Pancreas (tissue), 10 donors: ENCODE results near the gene MRPL19. TPM values are rescaled to one million over a fixed set of nuclear protein-coding genes. Genes with fewer than 3 reads are reported as not detected.
"Not testable (repeated sequence)": the region's sequence is repeated elsewhere in the genome, so short reads cannot be mapped to it uniquely, and the experiment has no call there.

Source experiments
- ATAC-seq, 4 donors: fragments of 200-7000 bp; cut with Tn5 transposase; one replicate each; pipeline versions ENCODE4 v1.8.0 to v1.9.1; 2020; ENCODE audit warnings: mild to moderate bottlenecking in 4 of 4, moderate library complexity in 4 of 4
- DNase-seq, 6 donors: peaks; one replicate each; pipeline ENCODE4 v3.0.0-alpha.2; 2020
- FAIRE-seq: peaks from 2 replicates; lab custom pipeline; 2012; peaks lifted over from hg19 to GRCh38; lab: Jason Lieb, UNC
- H3K27ac ChIP-seq, 4 donors: fragments of 200-600 bp; sonication (generic); 1 replicate in 3 of 4; 2 replicates in 1 of 4; pipeline versions ENCODE4 v1.5.0 to v1.8.0; 2020
- H3K27me3 ChIP-seq, 4 donors: fragments of 200-600 bp; one replicate each; pipeline ENCODE4 v1.8.0; 2021
- H3K36me3 ChIP-seq, 3 donors: fragments of 200-600 bp; sonication (generic) in 1 of 3; one replicate each; pipeline versions ENCODE4 v1.5.0 to v1.8.0; 2020 to 2021
- H3K4me1 ChIP-seq, 3 donors: fragments of 200-600 bp; one replicate each; pipeline ENCODE4 v1.8.0; 2021
- H3K4me3 ChIP-seq, 4 donors: fragments of 200-600 bp; sonication (generic) in 2 of 4; one replicate each; pipeline versions ENCODE4 v1.5.0 to v1.8.0; 2020 to 2021
- H3K9me3 ChIP-seq, 4 donors: fragments of 200-600 bp; one replicate each; pipeline ENCODE4 v1.8.0; 2021
- CTCF ChIP-seq, 4 donors: fragments of 200-600 bp; sonication (generic) in 3 of 4; IDR thresholded peaks; one replicate each; pipeline versions ENCODE4 v1.5.0 to v1.8.0; 2021; ENCODE audit warnings: antibody characterized with exemption in 4 of 4
- WGBS, 2 donors: extraction: QIAGEN DNeasy Blood & Tissue Kit; methylation state at CpG; one replicate each; pipeline ENCODE4 v1.1.7; 2013; 5-methylcytosine and 5-hydroxymethylcytosine counted together
- intact Hi-C, 3 donors: fragments of 100-400 bp; cut with DNase I; formaldehyde crosslinking; loops; one replicate each; pipeline versions ENCODE4 v1.11.1 to v1.14.2; 2022
- polyA plus RNA-seq, 2 donors: library from polyadenylated mRNA; stranded (reverse); fragments of 200-250 nt; gene quantifications; one replicate each; pipeline ENCODE4 v1.2.3, GENCODE V29; 2013
- total RNA-seq, 6 donors: library from RNA; stranded (reverse); fragmentation: NEBNext Ultra II Directional in 4 of 6; extraction: Animal tissue kit (Norgen Biotek cat#: 25700) in 4 of 6; gene quantifications; one replicate each; pipeline versions ENCODE4 v1.2.1 to v1.2.4, GENCODE V29; 2021 to 2023
- donor health status: healthy with polysubstance abuse.
- donor health status: DM: no; HTN: no; CAD: no; lungs with moderate emphysema.
- donor health status: DM: no; HTN: no; CAD: no.
- donor health status: control.
- donor health status: control.
- donor health status: Bipolar disorder and iron deficiency.
- donor health status: DM: yes; HTN: yes; CAD: no.
- donor health status: DM: no; HTN: no; CAD: no.
- donor health status: DM: no; HTN: no; CAD: no.
- donor health status: DM: yes; HTN: yes; CAD: no.

Gene MRPL19
- total and polyA plus RNA-seq, 8 donors: 7.5 to 28.5 (median 18.8) TPM

DNA sequence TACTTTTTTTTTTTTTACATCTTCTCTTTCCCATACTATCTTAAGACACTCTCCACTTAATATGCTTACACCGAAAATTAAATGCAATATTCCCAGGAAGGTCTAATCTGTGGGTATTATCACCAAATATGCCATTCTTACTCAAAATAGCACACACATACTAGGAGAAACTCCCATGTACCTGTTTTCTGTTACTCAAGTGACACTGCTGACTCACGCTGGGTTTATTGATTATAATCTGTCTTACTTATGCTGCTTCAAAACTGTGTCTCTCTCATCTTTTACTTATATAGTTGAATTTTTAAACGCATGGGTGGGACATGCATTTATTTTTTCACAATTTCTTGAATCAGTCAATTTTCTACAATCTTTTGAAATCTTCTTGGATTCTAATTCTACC lies 29.9 kb downstream of the MRPL19 start:
- DNase-seq (no peak), FAIRE-seq (no peak), ATAC-seq (no peak)
- Histone ChIP-seq H3K36me3 (peaks cover 0 to 11% (median 0%) of the 10 kb centered on the region in 3 donors), H3K9me3 (no peaks in the 10 kb centered on the region), H3K27ac (no peak overlapping the region), H3K27me3 (no peaks in the 10 kb centered on the region), H3K4me1 (peaks cover 0 to 4% (median 0%) of the 10 kb centered on the region in 3 donors), H3K4me3 (no peak overlapping the region)
- no peak for TF ChIP-seq CTCF (IDR thresholded peaks at IDR 0.05)
- 76 to 83% methylated on average over 3 of the region's 3 CpGs for WGBS, 2 donors
- intact Hi-C loops: no loop called here

DNA sequence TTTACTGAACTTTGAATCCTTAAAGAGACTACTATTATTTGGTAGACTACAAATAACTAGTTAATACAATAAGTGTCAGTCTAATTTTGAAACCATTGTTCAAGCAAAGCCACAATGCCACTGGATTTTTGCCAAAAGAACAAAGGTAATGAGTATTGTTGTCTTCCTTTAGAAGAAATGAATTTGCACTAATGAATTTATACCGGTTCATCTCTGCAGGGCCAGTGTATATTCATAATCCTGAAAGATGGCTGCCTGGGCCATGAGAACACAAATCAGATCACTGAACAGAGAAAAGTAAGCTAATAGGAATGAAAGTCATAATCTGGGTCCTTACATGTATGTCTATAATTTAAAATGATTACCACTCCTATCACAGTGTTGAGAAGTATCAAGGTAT lies 33.0 kb downstream of the MRPL19 start:
- Histone ChIP-seq H3K27me3 (no peaks in the 10 kb centered on the region), H3K27ac (no peak overlapping the region), H3K36me3 (peaks cover 0 to 13% (median 0%) of the 10 kb centered on the region in 3 donors), H3K9me3 (no peaks in the 10 kb centered on the region), H3K4me3 (no peak overlapping the region), H3K4me1 (peaks cover 0 to 4% (median 0%) of the 10 kb centered on the region in 3 donors)
- no peak for TF ChIP-seq CTCF (IDR thresholded peaks at IDR 0.05)
- intact Hi-C loops: no loop called here
- ATAC-seq (no peak), FAIRE-seq (no peak), DNase-seq (no peak)
- 79 to 82% methylated on average over 1 of the region's 1 CpG for WGBS, 2 donors

DNA sequence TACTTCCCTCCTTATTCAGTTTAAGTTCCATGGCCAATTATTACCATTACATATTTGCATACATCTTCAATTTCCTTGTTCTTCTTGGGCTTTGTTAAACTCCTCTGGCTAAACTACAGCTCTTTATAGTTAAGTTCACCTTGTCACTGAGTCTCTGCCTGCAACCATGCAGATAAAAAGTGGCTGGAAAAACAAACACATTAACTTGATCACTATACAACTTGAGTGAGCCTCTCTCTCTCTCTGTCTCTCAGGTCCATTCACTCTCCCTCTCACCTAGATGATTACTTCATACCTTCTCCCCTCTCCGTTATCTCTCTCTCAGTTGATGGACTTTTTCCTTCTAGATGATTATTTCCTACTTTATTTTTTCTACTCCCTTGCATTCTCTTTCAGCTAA lies 33.8 kb downstream of the MRPL19 start:
- intact Hi-C loops: no loop called here
- H3K4me1 ChIP-seq: peaks cover 0 to 4% (median 0%) of the 10 kb centered on the region in 3 donors
- WGBS, 2 donors: 59 to 85% methylated on average over 1 of the region's 1 CpG
- H3K9me3 ChIP-seq: no peaks in the 10 kb centered on the region
- no peak for DNase-seq
- H3K4me3 ChIP-seq: no peak overlapping the region
- peak in 3 of 4 donors; percentile 26 to 57 (median 49) for ATAC-seq
- no peak for TF ChIP-seq CTCF (IDR thresholded peaks at IDR 0.05)
- no peaks in the 10 kb centered on the region for H3K27me3 ChIP-seq
- FAIRE-seq: no peak
- H3K27ac ChIP-seq: no peak overlapping the region
- peaks cover 0 to 13% (median 0%) of the 10 kb centered on the region in 3 donors for H3K36me3 ChIP-seq

- peaks cover 0 to 16% (median 5%) of the 10 kb centered on the region in 3 donors for H3K36me3 ChIP-seq
- H3K9me3 ChIP-seq, H3K4me3 ChIP-seq, DNase-seq, H3K27ac ChIP-seq, intact Hi-C loops, H3K4me1 ChIP-seq, FAIRE-seq, H3K27me3 ChIP-seq, ATAC-seq: not testable (repeated sequence)
- 96 to 100% methylated on average over 5 of the region's 5 CpGs for WGBS, 2 donors
Observed at GRCh38 chr2:75683430-75683829, 36.8 kb downstream of the MRPL19 start.

DNA sequence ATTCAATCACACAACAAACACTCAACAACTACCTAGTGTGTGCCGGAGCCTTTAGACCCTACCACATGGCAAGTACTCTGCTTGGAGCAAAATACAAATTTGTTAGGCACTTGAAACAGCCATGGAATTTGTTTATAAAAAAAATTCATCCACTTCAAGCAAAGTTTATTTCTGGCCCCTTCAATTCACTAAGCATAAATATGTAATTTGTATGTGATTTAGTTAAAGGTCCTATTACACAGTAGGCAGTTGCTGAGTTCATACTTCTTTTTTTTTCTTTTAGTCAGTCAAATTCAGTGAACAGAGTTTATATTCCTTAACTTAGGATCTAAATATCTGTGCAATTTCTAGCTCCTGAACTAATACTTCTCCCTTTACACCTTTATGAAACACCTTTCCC lies 41.6 kb downstream of the MRPL19 start:
- intact Hi-C loops: no loop called here
- Histone ChIP-seq H3K27ac (no peak overlapping the region), H3K4me1 (no peaks in the 10 kb centered on the region), H3K27me3 (no peaks in the 10 kb centered on the region), H3K4me3 (no peak overlapping the region), H3K36me3 (peaks cover 0 to 26% (median 5%) of the 10 kb centered on the region in 3 donors), H3K9me3 (no peaks in the 10 kb centered on the region)
- ATAC-seq (no peak), DNase-seq (no peak), FAIRE-seq (no peak)
- TF ChIP-seq CTCF (IDR thresholded peaks at IDR 0.05): no peak
- WGBS, 2 donors: 97% methylated on average over 1 of the region's 1 CpG
